K562 (cell line): ENCODE data around the gene TCF12. TPM values are rescaled to one million over a fixed set of nuclear protein-coding genes. Genes with fewer than 3 reads are reported as not detected.

ENCODE experiments used
- ATAC-seq: fragments of 200-7000 bp; cut with Tn5 transposase; 3 replicates; pipeline ENCODE4 v1.9.1; 2020; ENCODE audit warnings: moderate library complexity
- BruUV-seq: library from RNA; stranded (reverse); fragments of 400-500 nt; replicated peaks from 2 replicates; lab custom pipeline; 2021; lab: Mats Ljungman, UMichigan
- CTCF ChIA-PET: fragments of 300-600 bp; formaldehyde crosslinking; extraction: SDS; loops from one replicate; lab custom pipeline; 2021; ENCODE audit warnings: low intra/inter-chr PET ratio; lab: Yijun Ruan, JAX
- POLR2A ChIA-PET: fragments of 300-600, 350-650 bp; sonication (Branson Sonifier 250); formaldehyde crosslinking; extraction: SDS; loops from one replicate; lab custom pipeline; 2021; ENCODE audit warnings: antibody characterized with exemption, inconsistent platforms; lab: Yijun Ruan, JAX
- DNase-seq, 4 experiments: peaks; one replicate each; pipeline versions ENCODE4 v3.0.0 to v3.0.0-alpha.2; 2011 to 2018; ENCODE audit warnings: low spot score in 3 of 4, mixed read lengths in 3 of 4; ENCODE audit errors: extremely low read depth in 1 of 4
- FAIRE-seq: peaks from 2 replicates; lab custom pipeline; 2011; peaks lifted over from hg19 to GRCh38; lab: Jason Lieb, UNC
- H2AFZ ChIP-seq: 2 replicates; pipeline ENCODE4 v1.6.0; 2011; ENCODE audit warnings: low read depth, low read length, control low read depth, inconsistent platforms
- H3K27ac ChIP-seq: fragments of 200-600 bp; 3 replicates; pipeline ENCODE4 v1.8.0; 2011; ENCODE audit warnings: low read depth, mild to moderate bottlenecking, control low read depth, inconsistent platforms, low read length, moderate library complexity, mixed read lengths; ENCODE audit errors: extremely low read depth
- H3K27me3 ChIP-seq, 2 experiments: fragments of 300-600 bp in 1 of 2; 2 replicates in 1 of 2; 3 replicates in 1 of 2; pipeline versions ENCODE4 v1.6.0 to v1.8.0; 2011; ENCODE audit warnings: inconsistent platforms in 2 of 2, low read length in 2 of 2, mild to moderate bottlenecking in 1 of 2, mixed read lengths in 1 of 2, moderate library complexity in 1 of 2; ENCODE audit not compliant: control insufficient read depth in 2 of 2, insufficient read depth in 2 of 2
- H3K36me3 ChIP-seq: fragments of 300-600 bp; 3 replicates; pipeline ENCODE4 v1.8.0; 2011; ENCODE audit warnings: mild to moderate bottlenecking, low read length, inconsistent platforms; ENCODE audit not compliant: control insufficient read depth, insufficient read depth
- H3K4me1 ChIP-seq, 2 experiments: fragments of 200-600 bp in 1 of 2; replicated peaks in 1 of 2; 2 replicates in 1 of 2; 3 replicates in 1 of 2; pipeline versions ENCODE4 v1.5.1 to v1.8.0; 2011; ENCODE audit warnings: inconsistent platforms in 2 of 2, low read length in 2 of 2, mild to moderate bottlenecking in 1 of 2, mixed read lengths in 1 of 2, moderate library complexity in 1 of 2; ENCODE audit not compliant: control insufficient read depth in 2 of 2, insufficient read depth in 2 of 2
- H3K4me2 ChIP-seq: 2 replicates; pipeline ENCODE4 v1.6.1; 2011; ENCODE audit warnings: low read length, control low read depth, inconsistent platforms, mixed read lengths; ENCODE audit not compliant: insufficient read depth
- H3K4me3 ChIP-seq: fragments of 200-600 bp; sonication (generic), shearing (Covaris generic); 2 replicates; pipeline ENCODE4 v1.5.1; 2016; ENCODE audit warnings: control low read depth, inconsistent platforms
- H3K79me2 ChIP-seq: fragments of 200-600 bp; 3 replicates; pipeline ENCODE4 v1.8.0; 2011; ENCODE audit warnings: low read length, inconsistent platforms; ENCODE audit not compliant: control insufficient read depth, insufficient read depth
- H3K9ac ChIP-seq, 2 experiments: 2 replicates each; pipeline versions ENCODE4 v1.6.0 to v1.6.1; 2011; ENCODE audit warnings: low read depth in 2 of 2, low read length in 2 of 2, control low read depth in 1 of 2, inconsistent platforms in 1 of 2, mild to moderate bottlenecking in 1 of 2, mixed read lengths in 1 of 2; ENCODE audit not compliant: insufficient read depth in 1 of 2
- H3K9me1 ChIP-seq: one replicate; pipeline ENCODE4 v1.6.0; 2011; ENCODE audit warnings: inconsistent platforms, mild to moderate bottlenecking, low read length, moderate library complexity; ENCODE audit not compliant: control insufficient read depth, insufficient read depth
- H3K9me3 ChIP-seq: replicated peaks from 2 replicates; pipeline ENCODE4 v1.5.1; 2011; ENCODE audit warnings: low read depth, low read length, inconsistent platforms; ENCODE audit not compliant: control insufficient read depth, insufficient read depth
- H4K20me1 ChIP-seq: replicated peaks from 2 replicates; pipeline ENCODE4 v1.6.1; 2011; ENCODE audit warnings: low read length, inconsistent platforms, mixed read lengths; ENCODE audit not compliant: control insufficient read depth, insufficient read depth
- CHD7 ChIP-seq: fragments of 200-600 bp; sonication (generic); IDR thresholded peaks from one replicate; pipeline ENCODE4 v1.6.1; 2012; ENCODE audit warnings: mild to moderate bottlenecking, low read depth, low read length, inconsistent platforms
- SIX5 ChIP-seq, 2 experiments: IDR thresholded peaks; 2 replicates each; pipeline ENCODE4 v1.6.1; 2011; ENCODE audit warnings: low read length in 2 of 2, borderline replicate concordance in 1 of 2, low read depth in 1 of 2, mild to moderate bottlenecking in 1 of 2, moderate library complexity in 1 of 2; ENCODE audit not compliant: insufficient read depth in 1 of 2
- XRCC4 ChIP-seq: IDR thresholded peaks from one replicate; pipeline ENCODE4 v1.6.1; 2011; ENCODE audit not compliant: insufficient read depth, insufficient read length; ENCODE audit errors: extremely low read depth
- YY1 ChIP-seq, 3 experiments: IDR thresholded peaks; 2 replicates each; pipeline ENCODE4 v1.6.1; 2011; ENCODE audit warnings: low read length in 2 of 3, mild to moderate bottlenecking in 2 of 3, moderate library complexity in 2 of 3, borderline replicate concordance in 1 of 3, control low read depth in 1 of 3, low read depth in 1 of 3; ENCODE audit not compliant: insufficient read depth in 3 of 3, insufficient replicate concordance in 2 of 3, control insufficient read depth in 1 of 3, insufficient read length in 1 of 3; ENCODE audit errors: extremely low read depth in 1 of 3
- ZKSCAN1 ChIP-seq: fragments of 150-350 bp; IDR thresholded peaks from 2 replicates; pipeline ENCODE4 v1.6.1; 2016; ENCODE audit warnings: low read depth, low read length
- ZKSCAN8 ChIP-seq: fragments of 200-800 bp; sonication (Bioruptor generic); IDR thresholded peaks from 2 replicates; pipeline ENCODE4 v1.6.1; 2016; ENCODE audit warnings: missing genetic modification characterization, missing compliant biosample characterization
- ZNF124 ChIP-seq: sonication (generic); formaldehyde crosslinking; IDR thresholded peaks from 2 replicates; pipeline ENCODE4 v1.8.1; 2022; ENCODE audit warnings: missing genetic modification reagents
- ZNF174 ChIP-seq: fragments of 250-450 bp; sonication (Bioruptor Pico); IDR thresholded peaks from 2 replicates; pipeline ENCODE4 v1.4.0; 2020; ENCODE audit warnings: mild to moderate bottlenecking
- ZNF699 ChIP-seq: fragments of 250-450 bp; sonication (Bioruptor Pico); IDR thresholded peaks from 2 replicates; pipeline ENCODE4 v1.8.0; 2021; ENCODE audit warnings: mild to moderate bottlenecking, moderate library complexity; ENCODE audit not compliant: insufficient replicate concordance
- WGBS: fragments of 100-300 bp; shearing (Covaris generic); methylation state at CpG from one replicate; pipeline ENCODE4 v1.1.6; 2016; ENCODE audit warnings: low coverage, mixed read lengths; ENCODE audit not compliant: insufficient coverage; ENCODE audit errors: missing lambda C conversion rate; 5-methylcytosine and 5-hydroxymethylcytosine counted together
- in situ Hi-C: fragments of 300-500 bp; cut with MboI; formaldehyde crosslinking; loops from 4 replicates; pipeline ENCODE4 v1.15.0; 2018; ENCODE audit warnings: inconsistent platforms, mixed read lengths
- intact Hi-C: fragments of 100-400 bp; cut with micrococcal nuclease; formaldehyde crosslinking; loops from 2 replicates; pipeline ENCODE4 v1.14.2; 2022
- polyA plus RNA-seq, 8 experiments: library from polyadenylated mRNA; depleted of rRNA in 4 of 8; stranded (reverse) in 5 of 8; unstranded in 3 of 8; fragments of >200 nt; fragmentation: Nextera tagmentation in 2 of 8; fragmentation: Illumina TruSeq in 1 of 8; extraction: Ambion mirVana in 2 of 8; extraction: Trizol in 1 of 8; gene quantifications; 2 replicates each; pipeline versions ENCODE4 v1.2.1 to v1.2.3, GENCODE V29; 2011 to 2014; ENCODE audit warnings: inconsistent platforms in 1 of 8, missing spikeins in 1 of 8
- total RNA-seq, 7 experiments: library from RNA; depleted of rRNA in 6 of 7; stranded (reverse); fragments of >200 nt in 6 of 7; fragmentation: Illumina TruSeq in 2 of 7; extraction: Trizol in 2 of 7; gene quantifications; 2 replicates each; pipeline versions ENCODE4 v1.2.1 to v1.2.3, GENCODE V29; 2011 to 2021; ENCODE audit warnings: low replicate concordance in 1 of 7
- TF ChIP-seq, protein P1 (sequence below): fragments of 250-450 bp; sonication (Bioruptor Pico); IDR thresholded peaks from 2 replicates; pipeline ENCODE4 v1.8.0; 2021; ENCODE audit warnings: moderate library complexity, mild to moderate bottlenecking, inconsistent platforms

The TCF12 gene
- total and polyA plus RNA-seq, 9 of the 15 experiments (the other 6 are each of a cell fraction or from before 2014, with no cell fraction given), result 10.5 to 132 (median 52.9) TPM

DNA sequence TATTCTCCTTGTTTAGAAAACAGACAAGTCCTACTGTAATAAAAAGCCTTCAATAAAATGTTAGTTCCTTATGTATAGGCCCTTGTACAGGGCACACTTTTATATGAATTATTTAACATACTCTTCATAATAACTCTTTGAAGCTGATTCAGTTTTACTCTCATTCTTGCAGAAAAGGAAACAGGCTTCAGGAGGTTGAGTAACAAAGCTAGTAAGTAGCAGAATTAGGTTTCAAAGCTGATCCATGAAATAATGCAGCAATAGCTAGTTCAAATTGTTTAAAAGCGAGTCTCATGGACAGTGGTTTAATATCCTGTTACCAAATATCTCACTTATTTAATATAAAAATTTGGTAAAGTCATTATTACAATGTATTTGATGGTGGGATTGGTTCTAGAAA lies 25.0 kb downstream of the TCF12 start:
- ChIA-PET POLR2A (interaction anchor here (1.7 to 2.6 kb wide), 2 partner anchors 9 to 14 kb away, joined by 6 to 16 read pairs; no protein-coding TSS in a partner anchor), CTCF (no interaction called here)
- intact Hi-C loops, result no loop called here
- H2AFZ ChIP-seq, result no peak overlapping the region
- no peak overlapping the region for H3K27ac ChIP-seq
- peaks cover 15% of the 10 kb centered on the region; the same call in 1 of the 3 replicates for H3K36me3 ChIP-seq
- no peak for FAIRE-seq
- no peak overlapping the region for H3K4me3 ChIP-seq
- no TSS peak for BruUV-seq
- no peaks in the 10 kb centered on the region; the same call in 1 of the 2 replicates for H4K20me1 ChIP-seq
- no peak for ATAC-seq
- no peaks in the 10 kb centered on the region for H3K9me1 ChIP-seq
- 100% methylated on average over 1 of the region's 1 CpG for WGBS
- no peaks in the 10 kb centered on the region for H3K9me3 ChIP-seq
- H3K27me3 ChIP-seq, result no peaks in the 10 kb centered on the region
- no peaks in the 10 kb centered on the region for H3K4me1 ChIP-seq
- in situ Hi-C loops, result no loop called here
- no peak overlapping the region for H3K4me2 ChIP-seq
- DNase-seq, result no peak
- peaks cover 91% of the 10 kb centered on the region for H3K79me2 ChIP-seq
- H3K9ac ChIP-seq, result no peak overlapping the region
- TF ChIP-seq ZKSCAN8 (CRISPR knock-in tag), result no peak
- no peak for TF ChIP-seq SIX5 (IDR thresholded peaks at IDR 0.05; ENCODE audit: borderline replicate concordance in 1 of 2, insufficient read depth in 1 of 2, low read depth in 1 of 2, low read length in 2 of 2)
- TF ChIP-seq ZKSCAN1, result no peak
- TF ChIP-seq CHD7, result no peak
- TF ChIP-seq ZNF699 (CRISPR knock-in tag), result no peak
- no peak for TF ChIP-seq ZNF174 (CRISPR knock-in tag)
- no peak for TF ChIP-seq ZNF124 (CRISPR knock-in tag)
- TF ChIP-seq YY1 (IDR thresholded peaks at IDR 0.05; ENCODE audit: borderline replicate concordance in 1 of 3, control insufficient read depth in 1 of 3, extremely low read depth in 1 of 3, insufficient read depth in 3 of 3, insufficient read length in 1 of 3, insufficient replicate concordance in 2 of 3, low read depth in 1 of 3, low read length in 2 of 3), result no peak
- no peak for TF ChIP-seq XRCC4
- TF ChIP-seq, protein P1, sequence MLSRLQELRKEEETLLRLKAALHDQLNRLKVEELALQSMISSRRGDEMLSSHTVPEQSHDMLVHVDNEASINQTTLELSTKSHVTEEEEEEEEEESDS, result no peak
